Gastrocnemius medialis (tissue), 4 donors: Measurements from ENCODE around the gene SERPINA5.

Source experiments
- POLR2A ChIP-seq, 2 donors: fragments of 450-650 bp; IDR thresholded peaks; one replicate each; pipeline ENCODE4 v1.6.1; 2017; ENCODE audit warnings: antibody characterized with exemption in 2 of 2, mild to moderate bottlenecking in 2 of 2, moderate library complexity in 2 of 2
- TF ChIP-seq, protein P1 (sequence below), 5 experiments: fragments of 450-650 bp in 3 of 5; fragments of 200-600 bp in 2 of 5; sonication (generic) in 2 of 5; IDR thresholded peaks in 4 of 5; conservative IDR thresholded peaks in 1 of 5; 1 replicate in 4 of 5; 2 replicates in 1 of 5; pipeline ENCODE4 v1.5.1; 2016 to 2019; ENCODE audit warnings: antibody characterized with exemption in 5 of 5, mild to moderate bottlenecking in 3 of 5, moderate library complexity in 3 of 5

DNA sequence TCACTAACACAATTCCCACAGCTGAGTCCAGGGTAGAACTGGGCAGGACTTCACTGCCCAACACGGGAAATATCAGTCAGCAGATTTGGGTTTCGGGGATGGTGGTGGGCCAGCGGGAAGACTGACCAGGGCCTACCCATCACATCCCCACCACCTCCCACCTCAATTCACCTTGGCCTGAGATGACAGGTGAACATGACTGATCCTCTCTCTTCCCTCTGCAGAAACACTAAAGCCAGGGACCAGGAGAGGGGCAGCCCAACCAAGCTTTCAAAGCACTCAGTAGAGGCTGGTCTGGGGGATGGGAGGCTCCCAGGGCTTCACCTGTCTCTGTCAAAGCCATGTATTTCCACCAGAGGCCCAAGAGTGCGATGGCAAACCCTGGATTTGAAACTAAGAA is 2.3 kb downstream of the SERPINA5 start:
- TF ChIP-seq, protein P1, sequence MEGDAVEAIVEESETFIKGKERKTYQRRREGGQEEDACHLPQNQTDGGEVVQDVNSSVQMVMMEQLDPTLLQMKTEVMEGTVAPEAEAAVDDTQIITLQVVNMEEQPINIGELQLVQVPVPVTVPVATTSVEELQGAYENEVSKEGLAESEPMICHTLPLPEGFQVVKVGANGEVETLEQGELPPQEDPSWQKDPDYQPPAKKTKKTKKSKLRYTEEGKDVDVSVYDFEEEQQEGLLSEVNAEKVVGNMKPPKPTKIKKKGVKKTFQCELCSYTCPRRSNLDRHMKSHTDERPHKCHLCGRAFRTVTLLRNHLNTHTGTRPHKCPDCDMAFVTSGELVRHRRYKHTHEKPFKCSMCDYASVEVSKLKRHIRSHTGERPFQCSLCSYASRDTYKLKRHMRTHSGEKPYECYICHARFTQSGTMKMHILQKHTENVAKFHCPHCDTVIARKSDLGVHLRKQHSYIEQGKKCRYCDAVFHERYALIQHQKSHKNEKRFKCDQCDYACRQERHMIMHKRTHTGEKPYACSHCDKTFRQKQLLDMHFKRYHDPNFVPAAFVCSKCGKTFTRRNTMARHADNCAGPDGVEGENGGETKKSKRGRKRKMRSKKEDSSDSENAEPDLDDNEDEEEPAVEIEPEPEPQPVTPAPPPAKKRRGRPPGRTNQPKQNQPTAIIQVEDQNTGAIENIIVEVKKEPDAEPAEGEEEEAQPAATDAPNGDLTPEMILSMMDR (IDR thresholded peaks at IDR 0.05 in 4 of 5, conservative IDR thresholded peaks at IDR 0.05 in 1 of 5), result no peak
- no peak for TF ChIP-seq POLR2A (IDR thresholded peaks at IDR 0.05)
